GM12878 (cell line): ENCODE measurements around the gene STX10. TPM values are rescaled to one million over a fixed set of nuclear protein-coding genes. Genes with fewer than 3 reads are reported as not detected.

Experiments
- CBFB ChIP-seq: IDR thresholded peaks from 2 replicates; pipeline ENCODE4 v1.6.1; 2016; ENCODE audit warnings: antibody characterized with exemption, low read depth
- CHD2 ChIP-seq: IDR thresholded peaks from 2 replicates; pipeline ENCODE4 v1.6.1; 2011; ENCODE audit warnings: low read depth, low read length, improper control_type of control experiment, borderline replicate concordance
- EP300 ChIP-seq, 2 experiments: fragments of 150-350 bp in 1 of 2; IDR thresholded peaks; 2 replicates each; pipeline ENCODE4 v1.6.1; 2011 to 2012; ENCODE audit warnings: low read depth in 2 of 2, low read length in 2 of 2, borderline replicate concordance in 1 of 2, improper control_type of control experiment in 1 of 2, inconsistent platforms in 1 of 2; ENCODE audit not compliant: control insufficient read depth in 1 of 2
- EZH2 ChIP-seq: IDR thresholded peaks from 2 replicates; pipeline ENCODE4 v1.6.1; 2012; ENCODE audit warnings: low read depth, mild to moderate bottlenecking, control low read depth, inconsistent platforms, low read length, borderline replicate concordance; ENCODE audit not compliant: control insufficient read depth
- GABPA ChIP-seq: IDR thresholded peaks from 2 replicates; pipeline ENCODE4 v1.6.1; 2014; ENCODE audit warnings: antibody characterized with exemption, low read depth, mild to moderate bottlenecking, inconsistent platforms
- JUND ChIP-seq: IDR thresholded peaks from 2 replicates; pipeline ENCODE4 v1.6.1; 2012; ENCODE audit warnings: low read depth, mild to moderate bottlenecking, low read length, improper control_type of control experiment, moderate library complexity
- KDM1A ChIP-seq: fragments of 200-600 bp; sonication (generic); IDR thresholded peaks from 2 replicates; pipeline ENCODE4 v1.6.1; 2016; ENCODE audit warnings: borderline replicate concordance
- NBN ChIP-seq: fragments of 450-650 bp; IDR thresholded peaks from 2 replicates; pipeline ENCODE4 v1.6.1; 2016
- NFYB ChIP-seq: IDR thresholded peaks from 2 replicates; pipeline ENCODE4 v1.6.1; 2011; ENCODE audit warnings: low read depth, mild to moderate bottlenecking, low read length, improper control_type of control experiment, moderate library complexity; ENCODE audit not compliant: insufficient read depth
- NR2F1 ChIP-seq: fragments of 450-650 bp; conservative IDR thresholded peaks from 2 replicates; pipeline ENCODE4 v1.6.1; 2017; ENCODE audit warnings: mild to moderate bottlenecking
- NRF1 ChIP-seq: conservative IDR thresholded peaks from 2 replicates; pipeline ENCODE4 v1.6.1; 2011; ENCODE audit warnings: mild to moderate bottlenecking, low read depth, low read length, improper control_type of control experiment
- PAX5 ChIP-seq: IDR thresholded peaks from 2 replicates; pipeline ENCODE4 v1.6.1; 2011; ENCODE audit warnings: low read depth, low read length, borderline replicate concordance
- PKNOX1 ChIP-seq: fragments of 450-650 bp; IDR thresholded peaks from 2 replicates; pipeline ENCODE4 v1.6.1; 2016; ENCODE audit warnings: mild to moderate bottlenecking
- RB1 ChIP-seq: fragments of 450-650 bp; formaldehyde crosslinking; IDR thresholded peaks from 2 replicates; pipeline ENCODE4 v1.6.1; 2017; ENCODE audit warnings: mild to moderate bottlenecking, borderline replicate concordance
- RELA ChIP-seq: fragments of 450-650 bp; IDR thresholded peaks from 2 replicates; pipeline ENCODE4 v1.8.0; 2014; ENCODE audit warnings: borderline replicate concordance; ENCODE audit not compliant: partially characterized antibody
- RELB ChIP-seq: fragments of 450-650 bp; IDR thresholded peaks from 2 replicates; pipeline ENCODE4 v1.6.1; 2017; ENCODE audit warnings: low read depth, mild to moderate bottlenecking, moderate library complexity
- TBL1XR1 ChIP-seq: IDR thresholded peaks from 2 replicates; pipeline ENCODE4 v1.6.1; 2012; ENCODE audit warnings: low read depth, low read length, improper control_type of control experiment
- USF2 ChIP-seq: IDR thresholded peaks from 2 replicates; pipeline ENCODE4 v1.6.1; 2011; ENCODE audit warnings: low read depth, low read length, improper control_type of control experiment, borderline replicate concordance
- WRNIP1 ChIP-seq: IDR thresholded peaks from 2 replicates; pipeline ENCODE4 v1.6.1; 2011; ENCODE audit warnings: low read depth, low read length, improper control_type of control experiment, borderline replicate concordance
- YBX1 ChIP-seq: fragments of 450-650 bp; IDR thresholded peaks from 2 replicates; pipeline ENCODE4 v1.6.1; 2016; ENCODE audit warnings: antibody characterized with exemption
- ZBTB33 ChIP-seq: fragments of 450-650 bp; IDR thresholded peaks from 2 replicates; pipeline ENCODE4 v1.6.1; 2017; ENCODE audit warnings: mild to moderate bottlenecking
- ZNF217 ChIP-seq: fragments of 450-650 bp; IDR thresholded peaks from 2 replicates; pipeline ENCODE4 v1.6.1; 2017; ENCODE audit warnings: antibody characterized with exemption, mild to moderate bottlenecking
- polyA plus RNA-seq, 11 experiments: library from polyadenylated mRNA; depleted of rRNA in 4 of 11; unstranded in 6 of 11; stranded (reverse) in 5 of 11; fragments of >200 nt; fragmentation: Nextera tagmentation in 4 of 11; fragmentation: Illumina TruSeq in 1 of 11; extraction: Ambion mirVana in 4 of 11; extraction: Trizol in 1 of 11; gene quantifications; 1 replicate in 1 of 11; 2 replicates in 10 of 11; pipeline versions ENCODE4 v1.2.1 to v1.2.3, GENCODE V29; 2011 to 2016; ENCODE audit warnings: inconsistent platforms in 2 of 11, missing spikeins in 2 of 11, low read depth in 1 of 11
- total RNA-seq, 4 experiments: library from RNA; depleted of rRNA in 3 of 4; stranded (reverse); fragments of >200 nt in 3 of 4; fragmentation: Illumina TruSeq in 1 of 4; extraction: Trizol in 1 of 4; gene quantifications; 2 replicates each; pipeline versions ENCODE4 v1.2.1 to v1.2.3, GENCODE V29; 2013 to 2021

Gene STX10
- total and polyA plus RNA-seq, 10 of the 15 experiments (the other 5 are each of a cell fraction or from before 2014, with no cell fraction given) = 0.56 to 76.1 (median 47.6) TPM

- TF ChIP-seq TBL1XR1 = 0 out of 2 replicates have a peak, but pooled peaks have one; percentile 7
- peak; percentile 80; the same call in 1 of the 2 replicates for TF ChIP-seq CHD2
- TF ChIP-seq YBX1 = 0 out of 2 replicates have a peak, but pooled peaks have one; percentile 42
- TF ChIP-seq GABPA = peak; percentile 72; the same call in 1 of the 2 replicates
- no peak for TF ChIP-seq EZH2
- no peak for TF ChIP-seq ZBTB33
- TF ChIP-seq NR2F1 = no peak
- peak; percentile 77 for TF ChIP-seq NFYB
- no peak for TF ChIP-seq PKNOX1
- TF ChIP-seq WRNIP1 = peak; percentile 40; the same call in 1 of the 2 replicates
- peak; percentile 98 for TF ChIP-seq ZNF217
- peak; percentile 93 for TF ChIP-seq CBFB
- no peak for TF ChIP-seq JUND
- peak; percentile 56 for TF ChIP-seq RELA
- no peak for TF ChIP-seq PAX5
- TF ChIP-seq RELB = peak; percentile 100
- TF ChIP-seq RB1 = peak; percentile 93; the same call in 1 of the 2 replicates
- TF ChIP-seq USF2 = peak; percentile 77
- TF ChIP-seq NBN = peak; percentile 94; the same call in 1 of the 2 replicates
- no peak for TF ChIP-seq NRF1
- TF ChIP-seq KDM1A = 0 out of 2 replicates have a peak, but pooled peaks have one; percentile 67
- peak in 1 of 2 experiments; percentile 37; a peak in 1 of 4 replicates for TF ChIP-seq EP300 (IDR thresholded peaks at IDR 0.05; ENCODE audit: borderline replicate concordance in 1 of 2, control insufficient read depth in 1 of 2, low read depth in 2 of 2, low read length in 2 of 2)
Measured at GRCh38 chr19:13116282-13117175, 33.6 kb downstream of the STX10 start, which contains the start of gene TRMT1 (continued).
